MM.1S (cell line): ENCODE data around the gene FBXO3.

Experiments used
- DNase-seq: peaks from one replicate; pipeline ENCODE4 v3.0.0-alpha.2; 2015
- H2AFZ ChIP-seq: fragments of 300-600 bp; sonication (generic); 2 replicates; pipeline ENCODE4 v1.6.0; 2016; ENCODE audit warnings: antibody characterized with exemption, low read length
- H3F3A ChIP-seq: fragments of 300-600 bp; sonication (generic); 2 replicates; pipeline ENCODE4 v1.6.1; 2016; ENCODE audit warnings: mild to moderate bottlenecking, antibody characterized with exemption, low read length, moderate library complexity, mixed read lengths; ENCODE audit not compliant: insufficient read depth
- H3K27ac ChIP-seq: fragments of 300-600 bp; sonication (generic); 2 replicates; pipeline ENCODE4 v1.5.1; 2016; ENCODE audit warnings: mild to moderate bottlenecking, low read length
- H3K27me3 ChIP-seq: fragments of 300-600 bp; sonication (generic); replicated peaks from 2 replicates; pipeline ENCODE4 v1.6.0; 2016; ENCODE audit warnings: low read length; ENCODE audit not compliant: insufficient read depth
- H3K36me3 ChIP-seq: fragments of 300-600 bp; sonication (generic); replicated peaks from 2 replicates; pipeline ENCODE4 v1.6.1; 2016; ENCODE audit warnings: mild to moderate bottlenecking, low read length, mixed read lengths; ENCODE audit not compliant: insufficient read depth
- H3K4me1 ChIP-seq: fragments of 300-600 bp; sonication (generic); 2 replicates; pipeline ENCODE4 v1.6.1; 2016; ENCODE audit warnings: low read length, mixed read lengths
- H3K4me2 ChIP-seq: fragments of 300-600 bp; sonication (generic); 2 replicates; pipeline ENCODE4 v1.6.0; 2016; ENCODE audit warnings: low read depth, low read length
- H3K4me3 ChIP-seq: fragments of 300-600 bp; sonication (generic); 2 replicates; pipeline ENCODE4 v1.5.1; 2016; ENCODE audit warnings: low read length, mixed read lengths
- H3K79me2 ChIP-seq: fragments of 300-600 bp; sonication (generic); 2 replicates; pipeline ENCODE4 v1.6.1; 2016; ENCODE audit warnings: mixed run types, low read length, mixed read lengths
- H3K9ac ChIP-seq: fragments of 300-600 bp; sonication (generic); 2 replicates; pipeline ENCODE4 v1.6.1; 2016; ENCODE audit warnings: low read length, mixed read lengths
- H3K9me2 ChIP-seq: fragments of 300-600 bp; sonication (generic); replicated peaks from 2 replicates; pipeline ENCODE4 v1.6.1; 2016; ENCODE audit warnings: mild to moderate bottlenecking, low read length, mixed read lengths; ENCODE audit not compliant: insufficient read depth
- H3K9me3 ChIP-seq: fragments of 300-600 bp; sonication (generic); replicated peaks from 2 replicates; pipeline ENCODE4 v1.6.1; 2016; ENCODE audit warnings: mild to moderate bottlenecking, low read length, mixed read lengths; ENCODE audit not compliant: insufficient read depth
- H4K20me1 ChIP-seq: fragments of 300-600 bp; sonication (generic); 2 replicates; pipeline ENCODE4 v1.6.1; 2016; ENCODE audit warnings: mild to moderate bottlenecking, low read length, moderate library complexity, mixed read lengths; ENCODE audit not compliant: insufficient read depth
- EZH2 ChIP-seq: fragments of 300-600 bp; sonication (generic); optimal IDR thresholded peaks from 2 replicates; pipeline ENCODE3; 2017; ENCODE audit warnings: low read depth, mild to moderate bottlenecking, antibody characterized with exemption, low read length, mixed read lengths
- EZH2phosphoT487 ChIP-seq: fragments of 300-600 bp; sonication (generic); IDR thresholded peaks from 2 replicates; pipeline ENCODE4 v1.6.1; 2018; ENCODE audit warnings: antibody characterized with exemption, low read length
- TF ChIP-seq, protein P1 (sequence below): fragments of 300-600 bp; sonication (generic); IDR thresholded peaks from 2 replicates; pipeline ENCODE4 v1.5.1; 2016; ENCODE audit warnings: antibody characterized with exemption, low read length, mixed read lengths

Gene FBXO3

DNA sequence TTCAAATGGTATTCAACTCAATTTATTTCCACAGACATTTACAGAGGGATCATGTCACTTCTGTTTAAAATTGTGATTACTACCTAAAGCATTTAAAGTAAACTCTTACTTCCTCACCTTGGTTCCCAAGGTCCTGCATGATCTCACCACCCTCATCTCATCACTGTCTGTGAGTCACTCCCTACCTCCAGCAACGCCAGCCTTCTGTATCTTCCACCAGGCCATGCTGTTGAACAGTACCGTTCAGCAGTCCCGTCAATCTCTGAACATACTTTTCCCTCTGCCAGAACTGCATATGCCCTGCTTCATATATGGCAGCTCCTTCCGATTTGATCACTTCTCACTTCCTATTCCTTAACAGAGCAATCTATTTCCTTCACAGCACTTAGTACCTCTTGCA is 2.0 kb downstream of the FBXO3 start:
- H3F3A ChIP-seq = peaks cover 15% of the 10 kb centered on the region; the same call in 1 of the 2 replicates
- H3K36me3 ChIP-seq = peaks cover 17% of the 10 kb centered on the region
- DNase-seq = no peak
- H3K9me2 ChIP-seq = no peaks in the 10 kb centered on the region
- no peak overlapping the region for H3K27ac ChIP-seq
- no peak for TF ChIP-seq EZH2
- no peak for TF ChIP-seq EZH2phosphoT487
- TF ChIP-seq, protein P1, sequence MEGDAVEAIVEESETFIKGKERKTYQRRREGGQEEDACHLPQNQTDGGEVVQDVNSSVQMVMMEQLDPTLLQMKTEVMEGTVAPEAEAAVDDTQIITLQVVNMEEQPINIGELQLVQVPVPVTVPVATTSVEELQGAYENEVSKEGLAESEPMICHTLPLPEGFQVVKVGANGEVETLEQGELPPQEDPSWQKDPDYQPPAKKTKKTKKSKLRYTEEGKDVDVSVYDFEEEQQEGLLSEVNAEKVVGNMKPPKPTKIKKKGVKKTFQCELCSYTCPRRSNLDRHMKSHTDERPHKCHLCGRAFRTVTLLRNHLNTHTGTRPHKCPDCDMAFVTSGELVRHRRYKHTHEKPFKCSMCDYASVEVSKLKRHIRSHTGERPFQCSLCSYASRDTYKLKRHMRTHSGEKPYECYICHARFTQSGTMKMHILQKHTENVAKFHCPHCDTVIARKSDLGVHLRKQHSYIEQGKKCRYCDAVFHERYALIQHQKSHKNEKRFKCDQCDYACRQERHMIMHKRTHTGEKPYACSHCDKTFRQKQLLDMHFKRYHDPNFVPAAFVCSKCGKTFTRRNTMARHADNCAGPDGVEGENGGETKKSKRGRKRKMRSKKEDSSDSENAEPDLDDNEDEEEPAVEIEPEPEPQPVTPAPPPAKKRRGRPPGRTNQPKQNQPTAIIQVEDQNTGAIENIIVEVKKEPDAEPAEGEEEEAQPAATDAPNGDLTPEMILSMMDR = no peak
- peaks cover 37% of the 10 kb centered on the region for H3K4me1 ChIP-seq
- peaks cover 52% of the 10 kb centered on the region for H3K79me2 ChIP-seq
- H3K4me2 ChIP-seq = peak overlapping the region; percentile 66; the same call in 1 of the 2 replicates
- H3K9ac ChIP-seq = no peak overlapping the region
- H3K27me3 ChIP-seq = 0 out of 2 replicates have a peak, but pooled peaks cover 3% of the 10 kb centered on the region
- peaks cover 4% of the 10 kb centered on the region; the same call in 1 of the 2 replicates for H4K20me1 ChIP-seq
- H3K9me3 ChIP-seq = no peaks in the 10 kb centered on the region
- H3K4me3 ChIP-seq = no peak overlapping the region
- H2AFZ ChIP-seq = no peak overlapping the region

DNA sequence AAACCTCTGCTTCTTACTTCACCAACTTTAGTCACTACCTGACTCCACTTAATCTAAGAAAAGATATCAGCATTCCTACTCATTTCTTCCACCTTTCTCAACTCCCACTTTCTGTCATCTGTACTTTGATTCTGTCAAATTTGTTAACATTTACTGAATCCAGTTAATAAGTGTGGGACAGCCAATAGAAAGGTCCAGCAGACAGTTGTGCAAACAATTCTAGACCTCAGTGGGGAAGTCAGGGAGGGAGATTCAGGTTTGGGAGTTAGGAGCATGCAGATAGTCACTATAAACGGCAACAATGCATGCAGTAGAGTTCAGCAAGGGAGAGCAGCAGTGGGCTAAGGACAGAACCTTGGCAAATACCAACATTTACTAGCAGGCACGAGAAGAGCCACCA is 4.1 kb downstream of the FBXO3 start:
- no peak for TF ChIP-seq EZH2phosphoT487
- no peak for TF ChIP-seq EZH2
- TF ChIP-seq, protein P1 = no peak
- Histone ChIP-seq H4K20me1 (peaks cover 4% of the 10 kb centered on the region; the same call in 1 of the 2 replicates), H3K4me2 (no peak overlapping the region)

DNA sequence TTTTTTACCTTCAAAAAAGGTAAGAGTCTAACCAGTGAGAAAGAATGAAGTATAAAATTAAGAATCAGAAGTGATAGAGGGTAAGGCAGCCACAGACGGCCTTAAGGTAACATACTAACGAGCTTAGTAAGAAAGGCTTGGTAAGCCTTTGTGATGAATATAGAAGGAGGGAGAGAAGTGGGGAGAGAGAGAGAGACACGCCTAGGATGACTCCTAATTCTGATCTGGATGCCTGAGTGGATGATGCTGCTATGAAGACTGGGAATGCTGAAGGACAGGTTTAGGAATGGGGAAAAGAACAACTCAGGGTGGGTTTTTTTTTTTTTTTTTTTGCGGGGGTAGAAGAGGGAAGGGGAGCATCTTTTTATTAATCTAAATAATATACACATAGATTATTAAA is 4.8 kb downstream of the FBXO3 start:
- DNase-seq = no peak
- Histone ChIP-seq H3K4me1 (peaks cover 16% of the 10 kb centered on the region), H3K27me3 (no peaks in the 10 kb centered on the region), H3K4me3 (no peak overlapping the region), H4K20me1 (peaks cover 4% of the 10 kb centered on the region; the same call in 1 of the 2 replicates), H3K36me3 (peaks cover 17% of the 10 kb centered on the region), H2AFZ (no peak overlapping the region), H3K4me2 (no peak overlapping the region), H3K9me2 (no peaks in the 10 kb centered on the region), H3K79me2 (peaks cover 52% of the 10 kb centered on the region), H3K9ac (no peak overlapping the region), H3K9me3 (no peaks in the 10 kb centered on the region), H3K27ac (no peak overlapping the region), H3F3A (no peaks in the 10 kb centered on the region)
- TF ChIP-seq EZH2 (no peak), EZH2phosphoT487 (no peak)
- TF ChIP-seq, protein P1 = no peak

More for the DNA sequence above, 4.1 kb downstream of the FBXO3 start:
- no peak overlapping the region for H3K9ac ChIP-seq
- 0 out of 2 replicates have a peak, but pooled peaks cover 3% of the 10 kb centered on the region for H3K27me3 ChIP-seq
- H3K4me1 ChIP-seq = peaks cover 21% of the 10 kb centered on the region
- no peaks in the 10 kb centered on the region for H3K9me2 ChIP-seq
- DNase-seq = no peak
- peaks cover 17% of the 10 kb centered on the region for H3K36me3 ChIP-seq
- no peak overlapping the region for H2AFZ ChIP-seq
- 0 out of 2 replicates have a peak, but pooled peaks cover 5% of the 10 kb centered on the region for H3F3A ChIP-seq
- no peak overlapping the region for H3K27ac ChIP-seq
- H3K79me2 ChIP-seq = peaks cover 52% of the 10 kb centered on the region
- H3K4me3 ChIP-seq = no peak overlapping the region
- H3K9me3 ChIP-seq = no peaks in the 10 kb centered on the region
